ENCODE data around the gene CTNNB1. TPM values are rescaled to one million over a fixed set of nuclear protein-coding genes. Genes with fewer than 3 reads are reported as not detected.

CTNNB1 gene
- total RNA-seq, 2 experiments from 2014 or later: 131 to 132 TPM

GRCh38 chr3:41223078-41223477, 23.8 kb downstream of the CTNNB1 start:
- H3K9me3 Mint-ChIP-seq: no peaks in the 10 kb centered on the region
- intact Hi-C loops (cut with micrococcal nuclease): no loop called here
- DNase-seq: no peak
- peaks cover 57% of the 10 kb centered on the region for H3K4me1 Mint-ChIP-seq (ENCODE audit: low read depth)
- H3K4me3 Mint-ChIP-seq: no peak overlapping the region
- H3K27me3 Mint-ChIP-seq: no peaks in the 10 kb centered on the region
- H3K36me3 Mint-ChIP-seq: peaks cover 34% of the 10 kb centered on the region
- no peak overlapping the region for H3K27ac Mint-ChIP-seq
- POLR2A ChIA-PET: interaction anchor here (1.3 kb wide), 1 partner anchor 24 kb away, joined by 6 read pairs; the partner anchor contains the start of gene CTNNB1
- CTCF ChIA-PET: no interaction called here

GRCh38 chr3:41223691-41224090, 24.4 kb downstream of the CTNNB1 start:
- Mint-ChIP-seq H3K27me3 (no peaks in the 10 kb centered on the region), H3K36me3 (peaks cover 40% of the 10 kb centered on the region), H3K9me3 (no peaks in the 10 kb centered on the region), H3K4me1 (ENCODE audit: low read depth) (peaks cover 58% of the 10 kb centered on the region), H3K4me3 (no peak overlapping the region), H3K27ac (no peak overlapping the region)
- intact Hi-C loops (cut with micrococcal nuclease): no loop called here
- no peak for DNase-seq
- CTCF ChIA-PET: no interaction called here
- POLR2A ChIA-PET: interaction anchor here (1.3 kb wide), 1 partner anchor 13 kb away, joined by 3 read pairs; no protein-coding TSS in a partner anchor

- POLR2A ChIA-PET: interaction anchor here (0.8 to 2.2 kb wide), 4 partner anchors 12 to 25 kb away, joined by 3 to 10 read pairs (median 3); partner anchors contain the start of gene CTNNB1
- Mint-ChIP-seq H3K27me3 (no peaks in the 10 kb centered on the region), H3K9me3 (no peaks in the 10 kb centered on the region), H3K36me3 (peaks cover 44% of the 10 kb centered on the region), H3K4me3 (no peak overlapping the region), H3K4me1 (ENCODE audit: low read depth) (peaks cover 58% of the 10 kb centered on the region), H3K27ac (no peak overlapping the region)
- intact Hi-C loops (cut with micrococcal nuclease): no loop called here
- DNase-seq: no peak
- CTCF ChIA-PET: no interaction called here
These were observed 25.0 kb downstream of the CTNNB1 start for GRCh38 chr3:41224120-41224806.

GRCh38 chr3:41234823-41235721, 35.8 kb downstream of the CTNNB1 start:
- no peaks in the 10 kb centered on the region for H3K27me3 Mint-ChIP-seq
- intact Hi-C loops (cut with micrococcal nuclease): no loop called here
- no peak overlapping the region for H3K27ac Mint-ChIP-seq
- H3K4me1 Mint-ChIP-seq (ENCODE audit: low read depth): peaks cover 4% of the 10 kb centered on the region
- DNase-seq: no peak
- no peaks in the 10 kb centered on the region for H3K9me3 Mint-ChIP-seq
- H3K36me3 Mint-ChIP-seq: peaks cover 71% of the 10 kb centered on the region
- ChIA-PET POLR2A (interaction anchor here (1.1 kb wide), 1 partner anchor 36 kb away, joined by 3 read pairs; the partner anchor contains the start of gene CTNNB1), CTCF (no interaction called here)
- no peak overlapping the region for H3K4me3 Mint-ChIP-seq

GRCh38 chr3:41236228-41236627, 36.9 kb downstream of the CTNNB1 start:
- ChIA-PET CTCF (no interaction called here), POLR2A (interaction anchor here (0.8 kb wide), 1 partner anchor 12 kb away, joined by 3 read pairs; no protein-coding TSS in a partner anchor)
- H3K4me3 Mint-ChIP-seq: no peak overlapping the region
- no peaks in the 10 kb centered on the region for H3K4me1 Mint-ChIP-seq (ENCODE audit: low read depth)
- no peak for DNase-seq
- intact Hi-C loops (cut with micrococcal nuclease): no loop called here
- H3K9me3 Mint-ChIP-seq: no peaks in the 10 kb centered on the region
- H3K36me3 Mint-ChIP-seq: peaks cover 70% of the 10 kb centered on the region
- no peak overlapping the region for H3K27ac Mint-ChIP-seq
- no peaks in the 10 kb centered on the region for H3K27me3 Mint-ChIP-seq

GRCh38 chr3:41237907-41238306, 38.6 kb downstream of the CTNNB1 start:
- ChIA-PET CTCF (no interaction called here), POLR2A (no interaction called here)
- no peaks in the 10 kb centered on the region for H3K9me3 Mint-ChIP-seq
- no peak overlapping the region for H3K27ac Mint-ChIP-seq
- no peaks in the 10 kb centered on the region for H3K27me3 Mint-ChIP-seq
- DNase-seq: no peak
- H3K4me1 Mint-ChIP-seq (ENCODE audit: low read depth): no peaks in the 10 kb centered on the region
- intact Hi-C loops (cut with micrococcal nuclease): no loop called here
- H3K36me3 Mint-ChIP-seq: peaks cover 61% of the 10 kb centered on the region
- H3K4me3 Mint-ChIP-seq: no peak overlapping the region

GRCh38 chr3:41239587-41239986, 40.3 kb downstream of the CTNNB1 start:
- Mint-ChIP-seq H3K36me3 (peaks cover 46% of the 10 kb centered on the region), H3K27me3 (no peaks in the 10 kb centered on the region), H3K27ac (no peak overlapping the region), H3K4me1 (ENCODE audit: low read depth) (no peaks in the 10 kb centered on the region), H3K9me3 (no peaks in the 10 kb centered on the region), H3K4me3 (no peak overlapping the region)
- POLR2A ChIA-PET: no interaction called here
- intact Hi-C loops (cut with micrococcal nuclease): no loop called here
- no peak for DNase-seq
- CTCF ChIA-PET: no interaction called here

GRCh38 chr3:41241161-41241560, 41.9 kb downstream of the CTNNB1 start:
- Mint-ChIP-seq H3K4me3 (no peak overlapping the region), H3K27me3 (no peaks in the 10 kb centered on the region), H3K36me3 (peaks cover 33% of the 10 kb centered on the region), H3K27ac (peak overlapping the region; percentile 23), H3K4me1 (ENCODE audit: low read depth) (no peaks in the 10 kb centered on the region), H3K9me3 (no peaks in the 10 kb centered on the region)
- DNase-seq: no peak
- CTCF ChIA-PET: no interaction called here
- intact Hi-C loops (cut with micrococcal nuclease): no loop called here
- POLR2A ChIA-PET: no interaction called here

GRCh38 chr3:41241800-41242571, 42.7 kb downstream of the CTNNB1 start:
- ChIA-PET CTCF (no interaction called here), POLR2A (interaction anchor here (1.1 kb wide), 1 partner anchor 43 kb away, joined by 4 read pairs; the partner anchor contains the start of gene CTNNB1)
- DNase-seq: no peak
- Mint-ChIP-seq H3K9me3 (no peaks in the 10 kb centered on the region), H3K27ac (peak overlapping the region; percentile 1), H3K4me1 (ENCODE audit: low read depth) (no peaks in the 10 kb centered on the region), H3K36me3 (peaks cover 30% of the 10 kb centered on the region), H3K27me3 (no peaks in the 10 kb centered on the region), H3K4me3 (no peak overlapping the region)
- intact Hi-C loops (cut with micrococcal nuclease): no loop called here

- intact Hi-C loops (cut with micrococcal nuclease): no loop called here
- Mint-ChIP-seq H3K27me3 (no peaks in the 10 kb centered on the region), H3K27ac (no peak overlapping the region), H3K36me3 (peaks cover 21% of the 10 kb centered on the region), H3K4me1 (ENCODE audit: low read depth) (no peaks in the 10 kb centered on the region), H3K4me3 (no peak overlapping the region), H3K9me3 (no peaks in the 10 kb centered on the region)
- ChIA-PET CTCF (no interaction called here), POLR2A (no interaction called here)
- DNase-seq: no peak
These were observed 43.9 kb downstream of the CTNNB1 start for GRCh38 chr3:41243183-41243582.

- ChIA-PET CTCF (no interaction called here), POLR2A (no interaction called here)
- Mint-ChIP-seq H3K27ac (no peak overlapping the region), H3K9me3 (no peaks in the 10 kb centered on the region), H3K4me3 (no peak overlapping the region), H3K4me1 (ENCODE audit: low read depth) (no peaks in the 10 kb centered on the region), H3K27me3 (no peaks in the 10 kb centered on the region), H3K36me3 (peaks cover 6% of the 10 kb centered on the region)
- DNase-seq: no peak
- intact Hi-C loops (cut with micrococcal nuclease): no loop called here
These were observed 45.5 kb downstream of the CTNNB1 start for GRCh38 chr3:41244620-41245336.
